Mesenteric fat pad (tissue), 1 donor: Measurements from ENCODE around the gene UBE2D2. TPM values are rescaled to one million over a fixed set of nuclear protein-coding genes. Genes with fewer than 3 reads are reported as not detected.
"Not testable (repeated sequence)": the region's sequence is repeated elsewhere in the genome, so short reads cannot be mapped to it uniquely, and the experiment has no call there.

Experiments used
- DNase-seq: peaks from one replicate; pipeline ENCODE4 v3.0.0-alpha.2; 2020; ENCODE audit warnings: low spot score
- total RNA-seq: library from RNA; stranded (reverse); fragmentation: NEBNext Ultra II Directional; extraction: Animal tissue kit (Norgen Biotek cat#: 25700); gene quantifications from one replicate; pipeline ENCODE4 v1.2.1, GENCODE V29; 2021
- donor health status: DM: yes; HTN: yes; CAD: no.

Gene UBE2D2
- total RNA-seq, 1 donor from 2014 or later: 111 TPM

DNA sequence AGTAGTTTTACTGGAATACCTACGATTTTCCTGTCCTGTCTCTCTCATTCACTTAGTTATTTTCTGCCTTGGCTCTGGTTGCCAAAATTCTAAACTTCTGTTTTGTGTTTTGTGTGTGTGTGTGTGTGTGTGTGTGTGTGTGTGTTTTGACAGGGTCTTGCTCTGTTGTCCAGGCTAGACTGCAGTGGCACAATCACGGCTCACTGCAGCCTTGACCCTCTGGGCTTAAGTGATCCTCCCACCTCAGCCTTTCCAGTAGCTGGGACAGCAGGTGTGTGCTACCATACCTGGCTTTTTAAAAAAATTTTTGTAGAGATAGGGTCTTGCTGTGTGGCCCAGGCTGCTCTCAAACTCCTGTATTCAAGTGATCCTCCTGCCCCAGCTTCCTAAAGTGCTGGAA is 17.2 kb downstream of the UBE2D2 start:
- peak; percentile 14 for DNase-seq

- DNase-seq: peak; percentile 16
These were observed 21.0 kb downstream of the UBE2D2 start for GRCh38 chr5:139582181-139582580.

GRCh38 chr5:139584137-139584536 is 23.0 kb downstream of the UBE2D2 start:
- DNase-seq: no peak

DNA sequence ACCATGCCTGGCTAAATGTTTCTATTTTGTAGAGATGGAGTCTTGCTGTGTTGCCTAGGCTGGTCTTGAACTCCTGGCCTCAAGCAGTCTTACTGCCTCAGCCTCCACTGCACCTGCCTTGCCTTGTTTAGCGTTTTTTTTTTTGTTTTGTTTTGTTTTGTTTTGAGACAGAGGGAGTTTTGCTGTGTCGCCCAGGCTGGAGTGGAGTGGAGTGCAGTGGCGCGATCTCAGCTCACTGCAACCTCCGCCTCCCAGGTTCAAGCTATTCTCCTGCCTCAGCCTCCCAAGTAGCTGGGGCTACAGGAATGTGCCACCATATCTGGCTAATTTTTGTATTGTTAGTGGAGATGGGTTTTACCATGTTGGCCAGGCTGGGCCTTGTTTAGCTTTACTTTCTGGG is 27.0 kb downstream of the UBE2D2 start:
- peak; percentile 35 for DNase-seq

DNA sequence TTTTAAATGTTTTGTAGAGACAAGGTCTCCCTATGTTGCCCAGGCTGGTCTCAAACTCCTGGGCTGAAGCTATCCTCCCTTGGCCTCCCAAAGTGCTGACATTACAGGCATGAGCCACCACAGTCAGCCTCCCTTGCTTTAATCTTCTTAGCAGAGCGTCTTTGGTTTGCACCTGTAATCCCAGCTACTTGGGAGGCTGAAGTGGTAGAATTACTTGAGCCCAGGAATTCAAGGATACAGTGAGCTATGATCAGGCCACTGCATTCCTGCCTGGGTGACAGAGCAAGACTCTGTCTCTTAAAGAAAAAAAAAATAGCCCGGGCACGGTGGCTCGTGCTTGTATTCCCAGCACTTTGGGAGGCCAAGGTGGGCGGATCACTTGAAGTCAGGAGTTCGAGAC is 27.8 kb downstream of the UBE2D2 start:
- peak; percentile 47 for DNase-seq

DNA sequence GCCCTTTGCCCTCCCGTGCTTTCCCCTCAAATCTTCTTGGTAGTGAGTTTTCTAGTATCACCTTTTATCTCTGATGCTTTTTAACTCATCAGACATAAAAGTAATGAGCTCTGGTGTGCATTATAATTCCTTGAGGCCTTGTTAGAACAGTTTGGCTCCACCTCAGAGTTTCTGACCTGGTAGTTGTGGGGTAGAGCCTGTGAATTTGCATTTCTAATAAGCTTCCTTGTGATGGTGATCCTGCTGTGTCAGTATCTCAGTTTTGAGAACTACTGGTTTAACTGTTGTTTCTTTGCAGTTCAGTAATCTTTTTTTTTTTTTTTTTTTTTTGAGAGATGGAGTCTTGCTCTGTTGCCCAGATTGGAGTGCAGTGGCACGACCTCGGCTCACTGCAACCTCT is 31.1 kb downstream of the UBE2D2 start:
- DNase-seq: peak; percentile 2

DNA sequence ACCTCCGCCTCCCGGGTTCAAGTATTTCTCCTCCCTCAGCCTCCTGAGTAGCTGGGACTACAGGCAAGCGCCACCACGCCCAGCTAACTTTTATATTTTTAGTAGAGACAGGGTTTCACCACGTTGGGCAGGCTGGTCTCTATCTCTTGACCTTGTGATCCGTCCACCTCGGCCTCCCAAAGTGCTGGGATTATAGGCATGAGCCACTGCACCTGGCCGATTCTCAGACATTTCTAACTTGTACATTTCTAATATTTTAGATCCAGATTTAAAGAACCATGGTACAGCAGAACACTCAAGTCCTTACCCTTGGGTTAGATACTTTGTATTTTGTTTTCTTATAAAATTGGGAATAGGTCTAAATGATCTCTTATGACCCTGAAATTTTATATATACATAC is 31.9 kb downstream of the UBE2D2 start:
- DNase-seq: peak; percentile 28

DNA sequence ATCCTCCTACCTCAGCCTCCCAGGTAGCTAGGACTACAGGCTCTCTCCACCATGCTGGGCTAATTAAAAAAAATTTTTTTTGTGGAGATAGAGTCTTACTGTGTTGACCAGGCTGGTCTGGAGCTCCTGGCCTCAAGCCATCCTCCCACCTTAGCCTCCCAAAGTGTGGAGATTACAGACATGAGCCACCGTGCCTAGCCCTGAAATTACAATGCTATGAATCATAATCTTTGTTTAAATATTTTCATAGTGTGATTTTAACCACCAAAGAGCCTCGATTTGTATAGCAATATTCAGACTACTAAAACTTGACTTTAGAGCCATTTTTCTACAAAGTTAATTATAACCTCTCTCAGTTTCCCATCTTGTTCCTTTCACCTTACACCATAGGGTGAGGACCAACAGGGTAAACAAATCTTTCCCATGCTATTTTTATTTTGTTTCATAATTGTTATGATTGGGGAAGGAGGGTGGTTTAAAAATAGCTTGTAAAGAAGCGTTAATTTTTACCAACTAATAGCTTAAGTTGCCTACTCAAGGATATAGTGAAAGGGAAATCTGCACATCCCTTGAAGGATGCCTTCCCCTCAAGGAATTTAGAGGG is 32.7 kb downstream of the UBE2D2 start:
- peak; percentile 18 for DNase-seq

DNA sequence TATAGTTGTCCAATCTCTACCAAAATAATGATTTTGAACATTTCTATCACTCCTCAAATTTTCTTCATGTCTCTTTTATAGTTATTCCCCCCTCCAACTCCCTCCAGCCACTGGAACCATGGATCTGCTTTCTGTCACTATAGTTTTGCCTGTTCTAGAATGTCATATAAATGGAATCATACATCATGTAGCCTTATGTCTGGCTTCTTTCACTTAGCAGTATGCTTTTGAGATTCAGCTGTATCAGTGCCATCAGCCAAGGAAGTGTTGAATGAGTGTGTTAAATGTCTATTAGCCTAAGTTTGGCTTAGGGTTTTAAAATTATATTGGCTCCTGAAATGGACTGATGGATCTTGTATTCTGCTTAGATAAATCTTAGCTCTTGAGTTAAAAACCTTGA is 36.0 kb downstream of the UBE2D2 start:
- no peak for DNase-seq

DNA sequence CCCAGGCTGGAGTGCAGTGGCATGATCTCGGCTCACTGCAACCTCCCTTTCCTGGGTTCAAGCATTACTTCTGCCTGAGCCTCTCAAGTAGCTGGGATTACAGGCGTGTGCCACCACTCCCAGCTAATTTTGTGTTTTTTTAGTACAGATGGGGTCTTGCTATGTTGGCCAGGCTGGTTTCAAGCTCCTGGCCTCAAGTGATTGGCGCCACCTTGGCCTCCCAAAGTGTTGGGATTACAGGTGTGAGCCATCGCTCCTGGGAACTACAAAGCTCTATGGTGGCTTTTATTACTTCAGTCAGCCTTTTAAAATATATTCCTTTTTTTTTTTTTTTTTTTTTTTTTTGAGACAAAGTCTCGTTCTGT is 37.4 kb downstream of the UBE2D2 start:
- not testable (repeated sequence) for DNase-seq

- no peak for DNase-seq
These were observed 39.3 kb downstream of the UBE2D2 start for GRCh38 chr5:139600336-139600949.

- DNase-seq: peak; percentile 9
These were observed 40.3 kb downstream of the UBE2D2 start for GRCh38 chr5:139601429-139601828.

- peak; percentile 18 for DNase-seq
These were observed 40.8 kb downstream of the UBE2D2 start for GRCh38 chr5:139601948-139602347.

GRCh38 chr5:139605887-139606286 is 44.7 kb downstream of the UBE2D2 start:
- peak; percentile 24 for DNase-seq

DNA sequence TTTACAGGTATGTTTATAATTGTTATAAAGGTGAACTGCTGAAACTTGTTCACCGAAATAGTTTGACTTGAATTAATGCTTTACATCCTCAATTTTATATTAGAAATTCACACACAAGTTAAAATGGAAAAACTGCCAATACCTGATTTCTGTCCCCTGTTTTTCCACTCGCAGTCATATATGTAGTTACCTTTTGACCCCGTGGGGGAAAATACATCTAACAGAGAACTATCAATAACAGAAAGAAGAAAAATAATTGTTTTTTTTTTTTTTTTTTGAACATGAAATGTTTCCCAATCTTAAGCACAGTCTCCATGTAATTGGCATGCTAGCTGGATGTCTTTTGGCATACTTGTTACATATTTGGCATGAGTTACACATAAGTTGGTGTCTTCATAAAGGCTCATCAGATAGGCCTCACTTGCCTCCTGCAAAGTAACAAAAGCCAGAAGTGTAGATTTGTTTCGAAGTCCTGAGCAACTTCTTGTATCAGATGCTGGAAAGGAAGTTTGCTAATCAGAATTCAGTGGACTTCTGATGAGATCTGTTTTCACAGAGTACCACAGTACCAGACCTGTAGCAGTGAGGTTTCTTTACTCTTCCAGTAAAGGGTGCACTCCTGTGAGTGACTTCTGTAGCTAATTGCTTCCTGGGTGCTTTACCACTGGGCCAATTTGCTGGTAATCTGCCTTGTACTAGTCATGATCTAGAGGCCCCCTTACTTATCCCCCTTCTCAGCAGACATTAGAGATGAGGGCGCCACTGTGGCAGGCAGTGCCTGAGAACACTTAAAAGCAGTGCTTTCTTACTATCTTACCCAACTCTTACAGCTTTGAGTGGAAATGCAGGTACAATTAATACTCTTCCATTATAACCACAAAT is 50.8 kb downstream of the UBE2D2 start:
- DNase-seq: peak; percentile 51

DNA sequence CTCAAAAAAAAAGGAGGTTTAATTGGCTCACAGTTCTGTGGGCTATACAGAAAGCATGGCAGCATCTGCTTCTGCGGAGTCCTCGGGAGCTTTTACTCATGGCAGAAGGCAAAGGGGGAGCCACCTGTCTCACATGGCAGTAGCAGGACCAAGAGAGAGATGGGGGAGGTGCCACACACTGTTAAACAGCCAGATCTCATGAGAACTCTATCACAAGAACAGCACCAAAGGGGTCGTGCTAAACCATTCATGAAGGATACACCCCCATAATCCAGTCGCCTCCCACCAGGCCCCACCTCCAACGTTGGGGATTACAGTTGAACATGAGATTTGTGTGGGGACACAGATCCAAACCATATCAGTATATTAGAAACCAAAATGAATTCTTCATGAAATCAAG is 58.7 kb downstream of the UBE2D2 start:
- DNase-seq: peak; percentile 77

DNA sequence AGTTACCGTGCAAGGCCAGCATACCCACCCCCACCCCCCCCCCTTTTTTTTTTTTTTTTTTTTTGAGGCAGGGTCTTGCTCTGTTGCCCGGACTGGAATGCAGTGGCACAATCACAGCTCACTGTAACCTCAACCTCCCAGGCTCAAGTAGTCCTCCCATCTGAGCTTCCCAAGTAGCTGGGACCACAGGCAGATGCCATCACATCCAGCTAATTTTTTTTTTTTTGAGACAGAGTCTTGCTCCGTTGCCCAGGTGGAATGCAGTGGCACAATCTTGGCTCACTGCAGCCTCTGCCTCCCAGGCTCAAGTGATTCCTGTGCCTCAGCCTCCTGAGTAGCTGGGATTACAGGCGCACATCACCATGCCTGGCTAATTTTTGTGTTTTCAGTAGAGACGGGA is 64.3 kb downstream of the UBE2D2 start:
- DNase-seq: peak; percentile 18

- no peak for DNase-seq
These were observed 69.7 kb downstream of the UBE2D2 start for GRCh38 chr5:139630855-139631254.

DNA sequence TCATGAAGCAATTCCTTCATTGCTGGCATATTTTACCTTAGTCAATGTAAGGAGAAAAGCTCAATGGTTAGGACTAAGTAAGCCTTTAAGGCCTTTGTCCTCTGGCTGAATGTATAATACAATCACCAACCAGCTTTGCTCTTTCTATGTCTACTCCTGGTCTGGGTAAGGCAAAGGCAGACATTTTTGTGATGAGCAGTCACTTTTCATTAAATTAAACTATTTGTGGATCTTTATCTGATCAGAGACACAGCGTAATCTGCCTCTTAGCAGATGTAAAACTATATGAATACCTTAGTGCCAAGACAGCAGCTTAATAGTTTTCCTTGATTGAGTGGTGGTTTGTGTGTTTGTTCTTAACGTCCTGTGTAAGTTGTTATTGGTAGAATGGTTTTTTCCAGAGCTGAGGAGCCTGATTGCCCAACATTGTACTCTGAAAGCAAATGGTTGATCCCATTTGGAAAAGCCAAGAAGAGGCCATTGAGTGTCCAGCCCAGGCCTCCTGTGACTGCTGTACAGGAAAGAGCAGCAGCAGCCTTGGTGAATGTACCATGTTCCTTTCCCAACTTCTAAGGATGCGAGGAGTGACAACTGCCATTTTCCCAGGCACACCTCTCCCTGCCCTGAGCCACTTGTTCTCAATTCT is 70.5 kb downstream of the UBE2D2 start:
- DNase-seq: peak; percentile 18

GRCh38 chr5:139633295-139634027 is 72.3 kb downstream of the UBE2D2 start:
- peak; percentile 90 for DNase-seq

DNA sequence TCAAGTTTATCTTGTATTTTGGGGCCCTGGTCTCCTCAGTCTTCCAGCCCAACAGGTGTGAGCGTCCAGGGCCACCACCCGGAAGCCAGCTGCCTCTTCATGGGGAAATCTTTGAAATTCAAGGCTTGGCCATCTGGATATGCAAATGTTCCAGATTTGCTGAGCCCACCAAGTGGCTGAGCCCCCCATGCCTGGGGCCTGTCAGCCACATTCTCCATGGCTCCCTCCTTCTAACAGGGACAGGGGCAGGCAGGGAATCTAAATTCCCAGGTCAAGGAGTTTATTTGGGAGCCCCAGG is 72.8 kb downstream of the UBE2D2 start:
- no peak for DNase-seq
